Esophagus muscularis mucosa (tissue), 4 donors: Measurements from ENCODE around the gene MTPN. TPM values are rescaled to one million over a fixed set of nuclear protein-coding genes. Genes with fewer than 3 reads are reported as not detected.
A peak's percentile ranks its signal among the peaks of the same experiment; 100 is the strongest.

Experiments
- DNase-seq: peaks from one replicate; pipeline ENCODE4 v3.0.0-alpha.2; 2017; ENCODE audit errors: extremely low spot score
- H3K27ac ChIP-seq, 4 donors: fragments of 200-600 bp; sonication (generic); replicated peaks in 1 of 4; 1 replicate in 3 of 4; 2 replicates in 1 of 4; pipeline ENCODE4 v1.5.1; 2016 to 2019; ENCODE audit warnings: mild to moderate bottlenecking in 1 of 4
- H3K27me3 ChIP-seq, 4 donors: fragments of 200-600 bp; sonication (generic); one replicate each; pipeline versions ENCODE4 v1.5.1 to v1.6.0; 2016 to 2019
- H3K36me3 ChIP-seq, 4 donors: fragments of 200-600 bp; sonication (generic); one replicate each; pipeline ENCODE4 v1.5.1; 2016 to 2019
- H3K4me1 ChIP-seq, 4 donors: fragments of 200-600 bp; sonication (generic); one replicate each; pipeline ENCODE4 v1.5.1; 2016 to 2019
- H3K4me3 ChIP-seq, 4 donors: fragments of 200-600 bp; sonication (generic); 1 replicate in 2 of 4; 2 replicates in 2 of 4; pipeline ENCODE4 v1.5.1; 2016 to 2019; ENCODE audit warnings: mild to moderate bottlenecking in 4 of 4, moderate library complexity in 1 of 4
- H3K9me3 ChIP-seq, 4 donors: fragments of 200-600 bp; sonication (generic); 1 replicate in 3 of 4; 2 replicates in 1 of 4; pipeline ENCODE4 v1.5.1; 2016 to 2019
- EP300 ChIP-seq: sonication (generic); formaldehyde crosslinking; IDR thresholded peaks from one replicate; pipeline ENCODE4 v1.6.1; 2017; ENCODE audit warnings: antibody characterized with exemption
- POLR2A ChIP-seq: fragments of 450-650 bp; IDR thresholded peaks from one replicate; pipeline ENCODE4 v1.6.1; 2017; ENCODE audit warnings: antibody characterized with exemption, moderate library complexity, mild to moderate bottlenecking, low read depth
- POLR2AphosphoS5 ChIP-seq, 2 donors: sonication (generic); formaldehyde crosslinking; IDR thresholded peaks; one replicate each; pipeline ENCODE4 v1.6.1; 2017; ENCODE audit warnings: antibody characterized with exemption in 2 of 2
- WGBS: methylation state at CpG from one replicate; pipeline ENCODE4 v1.1.5; 2018; 5-methylcytosine and 5-hydroxymethylcytosine counted together
- intact Hi-C: fragments of 100-400 bp; cut with DNase I; formaldehyde crosslinking; loops from one replicate; pipeline ENCODE4 v1.15.1; 2023
- total RNA-seq, 4 donors: library from RNA; depleted of rRNA; stranded (reverse); fragments of >200 nt; gene quantifications; one replicate each; pipeline versions ENCODE4 v1.1.0 to v1.2.1, GENCODE V29; 2016
- TF ChIP-seq, protein P1 (sequence below), 3 experiments: fragments of 200-600 bp in 2 of 3; fragments of 450-650 bp in 1 of 3; sonication (generic) in 2 of 3; IDR thresholded peaks; one replicate each; pipeline ENCODE4 v1.5.1; 2017 to 2019; ENCODE audit warnings: antibody characterized with exemption in 3 of 3, mild to moderate bottlenecking in 2 of 3, moderate library complexity in 1 of 3

MTPN gene
- total RNA-seq, 4 donors from 2014 or later = 68.8 to 74.9 (median 71.5) TPM

DNA sequence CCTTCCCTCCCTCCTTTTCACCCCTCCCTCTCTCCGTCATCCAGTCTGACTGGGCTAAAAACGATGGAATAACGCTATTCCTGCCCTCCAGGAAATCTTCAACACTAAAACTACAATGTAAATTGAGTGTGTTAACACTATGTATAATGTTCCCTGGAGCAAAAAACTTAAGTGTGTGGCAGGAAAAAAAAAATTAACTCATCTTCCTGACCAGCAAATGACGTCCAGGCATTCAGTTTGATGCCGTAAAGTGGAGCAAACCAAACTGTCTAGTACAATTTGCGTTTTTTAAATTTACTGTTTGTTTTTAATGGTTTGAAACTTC is 545 bp upstream of the MTPN start:
- no peak for DNase-seq
- 51% methylated on average over 6 of the region's 6 CpGs for WGBS
- peak overlapping the region; percentile 81 to 89 (median 86) for H3K27ac ChIP-seq

DNA sequence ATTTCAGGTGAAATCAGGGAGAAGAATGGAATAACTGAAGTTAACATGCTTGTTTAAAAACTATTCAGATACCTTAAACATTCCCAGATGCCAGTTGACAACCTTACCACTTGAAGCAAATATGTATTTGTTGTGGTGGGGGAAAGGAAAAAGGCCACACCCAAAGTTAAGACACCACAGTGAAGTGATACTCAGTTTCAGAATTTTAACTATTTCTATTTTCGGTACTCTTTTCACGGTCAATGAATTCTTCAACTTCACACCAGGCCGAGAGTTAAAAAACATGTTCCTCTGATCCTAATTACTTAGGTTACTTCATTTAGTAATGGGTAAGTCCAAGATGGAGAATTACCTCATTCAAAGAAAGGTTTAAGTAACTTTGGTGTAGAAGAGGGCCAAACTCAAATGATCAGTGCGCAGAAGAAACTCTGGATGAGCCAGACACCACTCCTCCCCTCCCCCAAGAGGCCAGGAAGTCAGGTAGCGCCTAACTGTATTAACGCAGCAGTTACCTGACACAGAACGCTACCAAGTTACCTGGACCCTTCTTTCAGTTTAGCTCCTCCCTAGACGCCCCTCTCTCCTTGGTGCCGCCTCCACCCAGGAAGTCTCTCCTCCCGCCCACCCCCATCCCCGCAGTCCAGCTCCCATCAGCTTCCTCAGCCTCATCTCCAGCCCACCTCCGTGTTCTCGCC is 700 bp downstream of the MTPN start:
- H3K27me3 ChIP-seq = no peaks in the 10 kb centered on the region
- no peaks in the 10 kb centered on the region for H3K9me3 ChIP-seq
- TF ChIP-seq EP300 = no peak
- TF ChIP-seq, protein P1, sequence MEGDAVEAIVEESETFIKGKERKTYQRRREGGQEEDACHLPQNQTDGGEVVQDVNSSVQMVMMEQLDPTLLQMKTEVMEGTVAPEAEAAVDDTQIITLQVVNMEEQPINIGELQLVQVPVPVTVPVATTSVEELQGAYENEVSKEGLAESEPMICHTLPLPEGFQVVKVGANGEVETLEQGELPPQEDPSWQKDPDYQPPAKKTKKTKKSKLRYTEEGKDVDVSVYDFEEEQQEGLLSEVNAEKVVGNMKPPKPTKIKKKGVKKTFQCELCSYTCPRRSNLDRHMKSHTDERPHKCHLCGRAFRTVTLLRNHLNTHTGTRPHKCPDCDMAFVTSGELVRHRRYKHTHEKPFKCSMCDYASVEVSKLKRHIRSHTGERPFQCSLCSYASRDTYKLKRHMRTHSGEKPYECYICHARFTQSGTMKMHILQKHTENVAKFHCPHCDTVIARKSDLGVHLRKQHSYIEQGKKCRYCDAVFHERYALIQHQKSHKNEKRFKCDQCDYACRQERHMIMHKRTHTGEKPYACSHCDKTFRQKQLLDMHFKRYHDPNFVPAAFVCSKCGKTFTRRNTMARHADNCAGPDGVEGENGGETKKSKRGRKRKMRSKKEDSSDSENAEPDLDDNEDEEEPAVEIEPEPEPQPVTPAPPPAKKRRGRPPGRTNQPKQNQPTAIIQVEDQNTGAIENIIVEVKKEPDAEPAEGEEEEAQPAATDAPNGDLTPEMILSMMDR (IDR thresholded peaks at IDR 0.05) = no peak
- peak overlapping the region; percentile 78 to 95 (median 84) for H3K4me3 ChIP-seq
- H3K36me3 ChIP-seq = peaks cover 0 to 4% (median 0%) of the 10 kb centered on the region in 4 donors
- intact Hi-C loops = loop anchor here (5.0 kb wide), 1 partner anchor 314 kb away; the partner anchor contains the start of gene STMP1
- peaks cover 45 to 56% (median 48%) of the 10 kb centered on the region in 4 donors for H3K4me1 ChIP-seq
- H3K27ac ChIP-seq = peak overlapping the region; percentile 81 to 89 (median 86)
- no peak for DNase-seq
- 5% methylated on average over 13 of the region's 13 CpGs for WGBS

More for the DNA sequence above, 545 bp upstream of the MTPN start:
- H3K27me3 ChIP-seq = no peaks in the 10 kb centered on the region
- H3K9me3 ChIP-seq = no peaks in the 10 kb centered on the region
- H3K36me3 ChIP-seq = peaks cover 0 to 4% (median 0%) of the 10 kb centered on the region in 4 donors
- H3K4me1 ChIP-seq = peaks cover 32 to 55% (median 44%) of the 10 kb centered on the region in 4 donors
- H3K4me3 ChIP-seq = peak overlapping the region; percentile 78 to 95 (median 84)
- TF ChIP-seq, protein P1 (IDR thresholded peaks at IDR 0.05) = no peak
- TF ChIP-seq POLR2A = no peak
- no peak for TF ChIP-seq EP300
- no peak for TF ChIP-seq POLR2AphosphoS5 (IDR thresholded peaks at IDR 0.05)
- intact Hi-C loops = loop anchor here (5.0 kb wide), 1 partner anchor 315 kb away; the partner anchor contains the start of gene STMP1

DNA sequence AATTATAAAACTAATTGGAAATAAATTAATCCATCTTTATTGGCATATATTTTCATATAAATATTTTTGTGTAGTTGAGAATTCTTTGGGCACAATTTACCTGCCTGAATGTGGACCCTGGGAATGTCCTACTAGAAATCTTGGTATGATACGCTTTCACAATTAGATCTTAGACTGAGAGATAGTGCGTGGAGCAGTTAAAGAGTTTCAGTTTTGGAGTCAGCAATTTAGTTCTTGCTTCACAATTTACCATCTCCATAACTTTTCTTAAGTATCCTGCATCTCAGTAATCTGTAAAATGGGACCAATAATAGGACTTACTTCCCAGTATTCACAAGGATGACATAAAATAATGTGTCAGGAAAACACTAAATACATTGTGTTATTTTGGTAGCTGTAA is 2.0 kb downstream of the MTPN start:
- TF ChIP-seq POLR2A = no peak
- TF ChIP-seq EP300 = no peak
- TF ChIP-seq, protein P1 (IDR thresholded peaks at IDR 0.05) = no peak
- no peak for TF ChIP-seq POLR2AphosphoS5 (IDR thresholded peaks at IDR 0.05)
- Histone ChIP-seq H3K27me3 (no peaks in the 10 kb centered on the region), H3K4me3 (no peak overlapping the region), H3K27ac (no peak overlapping the region), H3K9me3 (no peaks in the 10 kb centered on the region), H3K36me3 (peaks cover 0 to 7% (median 2%) of the 10 kb centered on the region in 4 donors), H3K4me1 (peaks cover 47 to 49% (median 48%) of the 10 kb centered on the region in 4 donors)
- DNase-seq = no peak
- 86% methylated on average over 2 of the region's 2 CpGs for WGBS
- intact Hi-C loops = loop anchor here (5.0 kb wide), 1 partner anchor 313 kb away; the partner anchor contains the start of gene STMP1

DNA sequence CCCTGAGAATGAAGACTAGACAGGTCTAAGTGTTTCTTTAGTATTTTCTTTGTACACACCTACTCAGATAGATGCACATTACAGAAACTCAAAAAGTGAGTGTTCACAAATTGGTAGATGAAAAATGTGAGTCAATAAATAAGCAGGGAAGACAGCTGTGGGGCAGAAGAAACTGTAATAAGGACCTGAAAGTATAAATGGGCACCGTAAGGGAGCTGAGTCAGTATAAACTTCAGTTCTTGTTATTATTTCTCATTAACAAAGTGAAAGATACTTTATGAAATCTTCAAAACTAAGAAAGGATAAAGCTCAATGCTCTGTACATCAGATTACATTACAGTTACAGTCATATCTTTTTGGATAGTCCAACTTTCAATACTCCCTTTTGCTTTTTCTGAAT is 2.5 kb downstream of the MTPN start:
- Histone ChIP-seq H3K4me1 (peaks cover 47 to 49% (median 48%) of the 10 kb centered on the region in 4 donors), H3K36me3 (peaks cover 0 to 7% (median 2%) of the 10 kb centered on the region in 4 donors), H3K27me3 (no peaks in the 10 kb centered on the region), H3K9me3 (no peaks in the 10 kb centered on the region), H3K4me3 (no peak overlapping the region), H3K27ac (no peak overlapping the region)
- TF ChIP-seq POLR2A (no peak), POLR2AphosphoS5 (IDR thresholded peaks at IDR 0.05) (no peak), EP300 (no peak)
- TF ChIP-seq, protein P1 (IDR thresholded peaks at IDR 0.05) = no peak
- WGBS = 71% methylated on average over 1 of the region's 1 CpG
- no peak for DNase-seq
- intact Hi-C loops = loop anchor here (5.0 kb wide), 1 partner anchor 312 kb away; the partner anchor contains the start of gene STMP1
